ENCODE measurements around the gene ADORA2B.

Gene ADORA2B

DNA sequence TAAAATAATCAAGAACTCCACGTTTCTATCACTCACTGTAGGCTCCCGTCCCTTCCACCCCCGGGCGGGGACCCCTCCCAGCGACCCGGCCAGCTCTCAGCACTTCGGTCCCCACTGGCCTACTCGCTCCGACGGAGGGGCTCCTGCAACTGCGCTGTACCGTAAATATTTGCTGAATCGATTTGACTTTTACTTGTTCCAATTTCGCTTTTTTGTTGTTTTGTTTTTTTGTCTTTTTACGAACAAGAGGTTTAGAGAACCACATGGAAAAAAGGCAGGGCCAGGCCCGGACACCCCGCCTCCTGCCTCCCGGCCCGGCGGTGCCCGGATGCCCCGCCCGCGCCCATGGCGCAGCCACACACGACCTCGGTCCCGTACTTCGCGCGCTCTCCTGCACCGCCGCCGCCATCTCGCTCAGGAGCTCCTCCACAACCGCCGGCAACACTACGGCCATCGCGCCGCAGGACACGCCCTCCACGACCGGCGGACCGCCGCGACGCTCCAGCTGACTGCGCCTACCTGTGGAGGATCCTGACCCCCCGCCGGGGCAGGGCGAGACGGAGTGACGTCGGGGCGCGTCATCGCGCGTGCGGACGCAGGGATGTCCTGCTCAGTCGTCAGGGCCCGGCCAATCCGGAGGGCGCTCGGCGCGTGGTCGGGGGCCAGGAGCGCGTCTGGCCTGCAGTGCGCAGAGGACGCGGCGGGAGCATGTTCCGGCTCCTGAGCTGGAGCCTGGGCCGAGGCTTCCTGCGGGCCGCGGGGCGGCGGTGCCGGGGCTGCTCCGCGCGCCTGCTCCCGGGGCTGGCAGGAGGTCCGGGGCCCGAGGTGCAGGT, 54.4 kb downstream of the ADORA2B start, which contains the start of the genes TTC19 and ZSWIM7:
Gene TTC19, plus strand, starts transcription at position 684 of the 833 bp plus-strand sequence. Its CDS starts 25 bp downstream, at position 709.
Gene ZSWIM7, minus strand, starts transcription at position 564 of the 833 bp plus-strand sequence. Its CDS starts 110 bp downstream, at position 454.
- DNase-seq: peak; percentile 96 to 97

GRCh38 chr17:15999974-16000827, 55.3 kb downstream of the ADORA2B start:
- peak in 1 of 2 experiments; percentile 42 for DNase-seq

DNA sequence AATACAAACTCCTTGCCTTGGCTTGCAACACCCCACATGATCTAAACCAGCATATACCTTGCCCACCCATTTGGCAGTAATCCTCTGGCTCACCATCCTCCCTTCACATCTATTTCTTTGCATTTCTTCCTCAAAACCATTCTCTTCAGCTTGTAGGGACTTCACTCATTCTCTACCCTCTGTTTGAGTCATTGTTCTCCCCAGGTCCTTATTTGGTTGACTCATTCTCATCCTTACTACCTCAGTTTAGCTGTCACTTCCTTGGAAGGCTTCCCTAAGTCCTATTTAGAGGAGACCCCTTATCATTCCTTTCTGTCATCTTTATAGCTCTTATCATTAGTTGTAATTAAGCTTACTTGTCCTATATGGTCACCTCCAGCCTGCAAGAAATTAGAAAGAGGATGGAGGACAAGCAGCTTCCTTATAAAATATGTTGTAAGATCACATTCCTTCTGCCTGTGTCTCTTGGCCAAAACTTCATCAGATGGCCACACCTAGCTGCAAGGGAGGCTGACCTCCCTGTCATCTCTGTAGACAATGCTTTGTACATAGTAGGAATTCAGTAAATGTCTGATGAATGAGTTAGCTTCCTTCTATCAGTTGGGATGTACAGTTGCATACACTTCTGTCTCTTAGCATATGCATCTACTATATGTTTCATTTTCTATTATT, 56.4 kb downstream of the ADORA2B start:
- DNase-seq: no peak

DNA sequence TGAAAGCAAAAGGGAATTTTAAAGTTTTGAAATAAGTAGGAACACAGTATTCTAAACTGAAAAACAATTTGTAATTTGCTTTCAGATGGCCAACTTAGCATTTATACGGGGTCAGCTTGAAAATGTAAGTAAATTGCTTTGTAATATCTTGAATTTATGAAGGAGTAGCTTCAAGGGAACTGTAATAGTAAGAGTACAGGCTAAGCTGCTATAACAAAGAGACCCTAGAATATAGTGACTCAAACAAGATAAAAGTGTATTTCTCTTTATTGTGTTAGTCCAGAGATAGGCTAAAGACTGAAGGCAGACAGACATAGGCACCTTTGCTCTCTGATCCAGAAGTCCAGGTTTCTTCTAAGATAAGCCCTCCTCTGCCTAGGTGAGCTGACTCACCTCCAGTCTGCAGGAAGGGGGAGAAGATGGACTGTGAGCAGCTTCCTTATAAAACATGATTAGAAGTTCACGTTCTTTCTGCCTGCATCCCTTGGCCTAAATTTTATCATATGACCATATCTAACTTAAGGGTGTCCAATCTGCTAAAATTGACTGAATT, 57.9 kb downstream of the ADORA2B start:
- DNase-seq: no peak

DNA sequence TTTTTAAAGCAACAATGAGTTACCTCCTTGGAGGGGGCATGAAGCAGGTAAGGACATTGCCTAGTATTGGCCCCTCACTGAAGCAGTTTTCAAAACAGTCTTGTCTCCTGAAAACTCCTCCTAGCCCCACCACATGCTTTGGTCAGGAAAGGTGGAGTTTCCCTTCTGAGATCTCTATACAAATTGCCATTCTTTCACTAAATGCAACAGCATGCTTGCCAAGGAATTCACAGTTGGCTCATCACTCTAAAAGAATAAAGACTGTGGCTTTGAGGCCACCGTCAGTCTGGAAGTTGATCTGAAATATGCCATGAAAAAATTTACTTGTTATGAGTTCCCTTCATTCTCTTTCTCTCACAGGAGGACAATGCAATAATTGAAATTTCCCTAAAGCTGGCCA, 58.9 kb downstream of the ADORA2B start:
- no peak for DNase-seq

DNA sequence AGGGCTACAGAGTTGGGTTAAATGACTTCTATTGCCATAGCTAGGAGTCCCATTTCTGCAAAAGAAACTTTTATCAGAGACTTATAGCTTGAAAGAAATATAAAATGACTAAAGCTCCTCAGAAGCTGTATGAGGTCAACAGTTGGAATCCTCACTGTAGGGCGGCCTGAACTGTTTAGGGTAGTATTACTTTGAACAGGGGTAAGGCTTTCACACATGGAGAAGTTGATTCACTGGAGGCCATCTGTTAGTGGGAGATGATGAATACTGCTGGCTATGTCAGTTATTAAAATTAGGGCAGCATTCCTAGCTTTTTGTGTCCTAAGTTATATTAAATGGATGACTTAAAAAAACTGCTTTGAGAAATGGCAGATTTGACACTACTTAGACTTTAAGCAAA, 60.7 kb downstream of the ADORA2B start:
- no peak for DNase-seq

DNA sequence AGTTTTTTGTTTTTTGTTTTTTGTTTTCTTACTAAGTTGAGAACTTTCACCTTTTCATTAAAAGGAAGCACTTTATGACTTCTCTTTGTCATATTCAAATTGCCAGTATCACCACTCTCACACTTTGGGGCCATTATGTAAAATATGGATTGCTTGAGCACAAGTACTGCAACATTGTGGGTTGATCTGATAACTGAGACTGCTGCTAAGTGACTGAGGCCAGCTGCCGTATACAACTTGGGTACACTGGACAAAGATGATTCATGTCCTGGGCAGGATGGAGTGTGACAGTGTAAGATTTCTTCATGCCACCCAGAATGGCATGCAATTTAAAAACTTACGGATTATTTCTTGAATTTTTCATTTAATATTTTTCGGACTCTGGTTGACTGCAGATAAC, 62.5 kb downstream of the ADORA2B start:
- DNase-seq: no peak

- DNase-seq: no peak
Observed at GRCh38 chr17:16013943-16014407, 69.0 kb downstream of the ADORA2B start.

DNA sequence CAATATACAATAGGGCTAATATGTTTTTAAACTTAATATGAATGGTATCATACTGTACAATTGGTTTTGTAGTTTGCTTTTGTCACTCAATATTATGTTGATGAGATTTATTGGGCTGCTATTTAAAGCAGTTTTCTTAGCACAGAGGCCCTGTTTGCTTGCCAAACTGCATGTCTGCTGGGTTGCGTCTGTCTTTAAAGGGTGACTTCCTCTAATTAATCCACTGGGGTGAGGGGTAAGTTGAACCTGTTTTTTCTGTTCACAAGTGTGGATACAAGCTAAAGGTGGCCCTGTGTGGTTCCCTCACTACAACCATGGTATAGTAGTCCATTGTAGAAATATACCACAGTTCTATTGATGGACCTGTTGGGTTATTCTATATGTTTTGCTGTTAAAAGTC, 74.4 kb downstream of the ADORA2B start:
- DNase-seq: no peak

DNA sequence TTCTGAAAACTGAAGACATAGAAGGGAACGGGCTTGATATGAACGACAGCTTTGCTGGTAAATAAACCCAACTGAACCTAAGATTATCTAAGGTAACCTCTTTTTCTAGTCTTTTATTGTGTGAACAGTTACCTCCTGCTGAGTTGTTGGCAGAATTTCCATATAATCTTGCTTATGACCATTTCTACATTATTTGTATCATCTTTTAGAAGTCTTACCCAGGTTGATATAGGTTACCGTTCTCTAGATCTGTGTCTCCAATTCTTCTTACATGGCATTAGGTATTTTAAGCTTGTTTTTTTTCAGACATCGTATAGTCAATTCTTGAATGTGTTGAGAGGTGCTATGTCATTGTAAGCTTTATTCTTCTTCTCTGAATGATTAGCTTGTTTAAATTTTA, 79.0 kb downstream of the ADORA2B start:
- no peak for DNase-seq

DNA sequence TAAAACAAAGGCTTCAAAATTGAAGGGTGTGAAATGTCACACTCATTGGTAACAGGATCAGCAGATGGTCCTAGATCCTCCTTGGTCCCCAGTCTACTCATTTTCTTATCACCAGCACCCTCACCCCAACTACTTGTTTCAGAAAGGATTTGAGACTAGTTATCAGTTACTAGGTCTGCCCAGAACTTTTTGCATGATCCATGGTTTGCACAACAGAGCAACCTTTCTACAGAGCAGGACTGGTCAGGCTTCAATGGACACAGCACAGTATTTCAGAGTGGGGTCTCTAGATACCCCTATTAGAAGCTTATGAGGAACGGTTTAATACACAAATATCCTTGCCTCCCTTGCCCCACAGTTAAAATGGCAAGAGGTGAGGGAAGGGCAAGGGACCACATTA, 80.3 kb downstream of the ADORA2B start:
- no peak for DNase-seq

Data from activated CD4-positive, alpha-beta T cell treated with anti-CD3 and anti-CD28 coated beads, Interleukin-2, amount 50 U/mL, for 48 hours (primary cell).